Fibroblast of lung (primary cell): ENCODE results near the gene CAPNS1. TPM values are rescaled to one million over a fixed set of nuclear protein-coding genes. Genes with fewer than 3 reads are reported as not detected.

Source experiments
- DNase-seq, 2 donors: peaks; one replicate each; pipeline versions ENCODE4 v3.0.0 to v3.0.0-alpha.2; 2010; ENCODE audit warnings: low read depth in 2 of 2
- H2AFZ ChIP-seq: 2 replicates; pipeline ENCODE4 v1.5.1; 2012; ENCODE audit warnings: low read length, control low read depth, inconsistent platforms
- H3K27ac ChIP-seq: 2 replicates; pipeline ENCODE4 v1.5.1; 2011; ENCODE audit warnings: low read length, control low read depth; ENCODE audit not compliant: insufficient read depth
- H3K27me3 ChIP-seq: 2 replicates; pipeline ENCODE4 v1.5.1; 2011; ENCODE audit warnings: mild to moderate bottlenecking, low read length; ENCODE audit not compliant: control insufficient read depth, insufficient read depth
- H3K36me3 ChIP-seq: 2 replicates; pipeline ENCODE4 v1.5.1; 2011; ENCODE audit warnings: low read length; ENCODE audit not compliant: control insufficient read depth, insufficient read depth
- H3K4me1 ChIP-seq: 2 replicates; pipeline ENCODE4 v1.5.1; 2011; ENCODE audit warnings: low read length; ENCODE audit not compliant: control insufficient read depth, insufficient read depth; ENCODE audit errors: extremely low read depth
- H3K4me2 ChIP-seq: 2 replicates; pipeline ENCODE4 v1.5.1; 2011; ENCODE audit warnings: low read length, control low read depth; ENCODE audit not compliant: insufficient read depth; ENCODE audit errors: extremely low read depth
- H3K4me3 ChIP-seq, 4 experiments: fragments of 200-600 bp in 1 of 4; sonication (generic) in 1 of 4; replicated peaks in 1 of 4; 2 replicates each; pipeline ENCODE4 v1.5.1; 2011 to 2016; ENCODE audit warnings: low read length in 4 of 4, low read depth in 3 of 4, mild to moderate bottlenecking in 3 of 4, control low read depth in 2 of 4, inconsistent platforms in 1 of 4, mixed read lengths in 1 of 4; ENCODE audit not compliant: insufficient read depth in 1 of 4; ENCODE audit errors: control extremely low read depth in 1 of 4
- H3K79me2 ChIP-seq: 2 replicates; pipeline ENCODE4 v1.5.1; 2012; ENCODE audit warnings: mild to moderate bottlenecking, low read length, inconsistent platforms; ENCODE audit not compliant: control insufficient read depth, insufficient read depth
- H3K9ac ChIP-seq: 2 replicates; pipeline ENCODE4 v1.5.1; 2011; ENCODE audit warnings: mild to moderate bottlenecking, low read length, control low read depth; ENCODE audit not compliant: insufficient read depth
- H3K9me3 ChIP-seq: 2 replicates; pipeline ENCODE4 v1.5.1; 2012; ENCODE audit warnings: low read depth, low read length; ENCODE audit not compliant: control insufficient read depth, insufficient read depth
- H4K20me1 ChIP-seq: 2 replicates; pipeline ENCODE4 v1.5.1; 2011; ENCODE audit warnings: low read length; ENCODE audit not compliant: control insufficient read depth, insufficient read depth; ENCODE audit errors: extremely low read depth
- EZH2 ChIP-seq: IDR thresholded peaks from 2 replicates; pipeline ENCODE4 v1.5.1; 2012; ENCODE audit warnings: low read length, control low read depth, mild to moderate bottlenecking; ENCODE audit errors: missing control alignments
- polyA plus RNA-seq, 2 donors: library from polyadenylated mRNA; depleted of rRNA in 1 of 2; stranded (reverse) in 1 of 2; unstranded in 1 of 2; fragments of >200 nt; gene quantifications; 2 replicates each; pipeline ENCODE4 v1.2.1, GENCODE V29; 2011 to 2012; ENCODE audit warnings: missing spikeins in 1 of 2
- total RNA-seq: library from RNA; depleted of rRNA; stranded (reverse); fragments of >200 nt; gene quantifications from 2 replicates; pipeline ENCODE4 v1.2.1, GENCODE V29; 2014
- TF ChIP-seq, protein P1 (sequence below), 2 donors: IDR thresholded peaks in 1 of 2; conservative IDR thresholded peaks in 1 of 2; 1 replicate in 1 of 2; 2 replicates in 1 of 2; pipeline ENCODE4 v1.5.1; 2011 to 2012; ENCODE audit warnings: low read length in 2 of 2, control low read depth in 1 of 2, inconsistent platforms in 1 of 2, low read depth in 1 of 2, mild to moderate bottlenecking in 1 of 2

Gene CAPNS1
- total and polyA plus RNA-seq, 2 donors (not counting 1 experiment from before 2014, with no cell fraction given): 466 to 1,189 TPM

DNA sequence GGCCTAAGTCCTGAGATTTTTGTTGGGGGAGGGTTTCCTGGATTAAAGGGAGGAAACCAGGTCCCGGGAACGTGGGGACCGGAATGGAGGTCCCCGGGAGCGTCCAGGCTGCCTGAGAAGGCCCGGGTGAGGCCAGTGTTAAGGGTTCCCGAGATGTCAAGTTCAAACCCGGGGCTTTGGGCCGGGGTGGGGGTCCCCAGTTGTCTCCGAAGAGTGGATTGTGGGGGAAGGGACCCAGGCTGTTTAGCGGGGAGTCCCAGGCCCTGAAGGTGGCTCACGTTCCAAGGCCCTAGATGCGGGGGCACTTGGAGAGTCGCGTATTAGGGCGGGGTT lies 12.1 kb downstream of the CAPNS1 start:
- no peak overlapping the region for H2AFZ ChIP-seq
- peak overlapping the region; percentile 53 for H3K9ac ChIP-seq
- TF ChIP-seq EZH2: no peak
- H4K20me1 ChIP-seq: no peaks in the 10 kb centered on the region
- H3K27me3 ChIP-seq: no peaks in the 10 kb centered on the region
- peak overlapping the region; percentile 5 to 76 (median 48) for H3K4me3 ChIP-seq
- H3K36me3 ChIP-seq: peaks cover 13% of the 10 kb centered on the region
- H3K9me3 ChIP-seq: no peaks in the 10 kb centered on the region
- no peak for DNase-seq
- peak overlapping the region; percentile 61 for H3K27ac ChIP-seq
- H3K4me1 ChIP-seq: peaks cover 6% of the 10 kb centered on the region
- no peaks in the 10 kb centered on the region for H3K79me2 ChIP-seq
- peak overlapping the region; percentile 15 for H3K4me2 ChIP-seq

DNA sequence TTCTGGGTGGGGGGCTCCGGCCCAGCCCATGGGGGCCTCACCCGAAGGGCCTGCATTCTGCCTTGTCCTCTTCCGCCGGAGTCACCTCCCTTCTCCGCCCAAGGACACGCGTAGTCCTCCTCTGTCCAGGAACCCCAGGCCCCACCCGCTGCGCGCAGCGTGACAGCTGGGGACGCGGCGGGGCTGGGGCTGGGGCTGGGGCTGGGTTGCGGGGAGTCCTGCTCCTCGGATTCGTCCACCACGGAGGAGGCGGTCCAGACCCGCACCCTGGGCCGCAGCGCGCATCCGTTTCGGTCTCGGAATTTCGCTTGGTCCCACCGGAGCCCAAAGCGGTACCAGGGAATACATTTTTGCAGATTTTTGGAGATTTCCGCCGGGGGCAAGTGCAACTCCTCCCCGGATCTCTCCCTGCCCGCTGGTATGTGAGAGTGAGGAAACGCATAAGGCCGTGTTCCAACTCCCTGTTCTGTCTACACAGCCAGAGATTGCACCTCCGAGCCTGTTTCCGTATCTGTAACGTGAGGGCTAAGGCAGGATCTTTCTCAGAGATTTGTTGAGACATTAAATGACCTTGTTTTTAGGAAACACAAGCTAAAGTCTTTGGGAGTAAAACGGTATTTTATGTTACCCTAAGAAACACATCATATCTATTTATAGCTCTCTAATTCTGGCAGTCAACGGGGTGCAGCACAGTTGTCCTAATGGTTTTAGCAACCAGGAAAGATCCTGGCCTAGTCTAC lies 12.7 kb downstream of the CAPNS1 start, which contains the start of gene COX7A1:
TSS of gene COX7A1 (minus strand) at position 96 of the 740 bp plus-strand sequence. CDS start at position 56, 40 bp downstream.
- Histone ChIP-seq H3K9me3 (no peaks in the 10 kb centered on the region), H2AFZ (peak within 1 kb of the TSS; percentile 26), H3K9ac (peak within 1 kb of the TSS; percentile 53), H3K36me3 (peaks cover 13% of the 10 kb centered on the region), H3K27me3 (no peaks in the 10 kb centered on the region), H3K4me1 (peaks cover 6% of the 10 kb centered on the region), H4K20me1 (no peaks in the 10 kb centered on the region), H3K4me2 (peak within 1 kb of the TSS; percentile 75), H3K79me2 (no peaks in the 10 kb centered on the region), H3K27ac (peak within 1 kb of the TSS; percentile 61), H3K4me3 (peak within 1 kb of the TSS; percentile 5 to 76 (median 48))
- peak in 1 of 2 donors; percentile 42 for DNase-seq
- TF ChIP-seq, protein P1, sequence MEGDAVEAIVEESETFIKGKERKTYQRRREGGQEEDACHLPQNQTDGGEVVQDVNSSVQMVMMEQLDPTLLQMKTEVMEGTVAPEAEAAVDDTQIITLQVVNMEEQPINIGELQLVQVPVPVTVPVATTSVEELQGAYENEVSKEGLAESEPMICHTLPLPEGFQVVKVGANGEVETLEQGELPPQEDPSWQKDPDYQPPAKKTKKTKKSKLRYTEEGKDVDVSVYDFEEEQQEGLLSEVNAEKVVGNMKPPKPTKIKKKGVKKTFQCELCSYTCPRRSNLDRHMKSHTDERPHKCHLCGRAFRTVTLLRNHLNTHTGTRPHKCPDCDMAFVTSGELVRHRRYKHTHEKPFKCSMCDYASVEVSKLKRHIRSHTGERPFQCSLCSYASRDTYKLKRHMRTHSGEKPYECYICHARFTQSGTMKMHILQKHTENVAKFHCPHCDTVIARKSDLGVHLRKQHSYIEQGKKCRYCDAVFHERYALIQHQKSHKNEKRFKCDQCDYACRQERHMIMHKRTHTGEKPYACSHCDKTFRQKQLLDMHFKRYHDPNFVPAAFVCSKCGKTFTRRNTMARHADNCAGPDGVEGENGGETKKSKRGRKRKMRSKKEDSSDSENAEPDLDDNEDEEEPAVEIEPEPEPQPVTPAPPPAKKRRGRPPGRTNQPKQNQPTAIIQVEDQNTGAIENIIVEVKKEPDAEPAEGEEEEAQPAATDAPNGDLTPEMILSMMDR (conservative IDR thresholded peaks at IDR 0.05 in 1 of 2, IDR thresholded peaks at IDR 0.05 in 1 of 2; ENCODE audit: low read depth in 1 of 2, low read length in 2 of 2): no peak
- TF ChIP-seq EZH2: no peak

DNA sequence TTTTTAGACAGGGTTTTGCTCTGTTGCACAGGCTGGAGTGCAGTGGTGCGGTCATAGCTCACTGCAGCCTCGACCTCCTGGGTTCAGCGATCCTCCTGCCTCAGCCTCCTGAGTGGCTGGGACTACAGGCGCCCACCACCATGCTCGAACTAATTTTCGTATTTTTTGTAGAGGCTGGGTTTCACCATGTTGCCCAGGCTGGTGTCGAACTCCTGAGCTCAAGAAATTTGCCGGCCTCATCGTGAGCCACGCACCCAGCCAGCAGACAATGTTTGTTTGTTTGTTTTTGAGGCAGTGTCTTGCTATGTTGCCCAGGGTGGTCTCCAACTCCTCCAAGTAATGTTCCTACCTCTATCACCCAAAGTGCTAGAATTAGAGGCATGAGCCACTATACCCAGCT lies 13.3 kb downstream of the CAPNS1 start:
- H4K20me1 ChIP-seq: no peaks in the 10 kb centered on the region
- peaks cover 6% of the 10 kb centered on the region for H3K4me1 ChIP-seq
- no peaks in the 10 kb centered on the region for H3K79me2 ChIP-seq
- H3K36me3 ChIP-seq: peaks cover 9% of the 10 kb centered on the region
- no peaks in the 10 kb centered on the region for H3K27me3 ChIP-seq
- peak overlapping the region in 2 of 4 experiments; percentile 57 to 76 for H3K4me3 ChIP-seq
- no peaks in the 10 kb centered on the region for H3K9me3 ChIP-seq
- no peak overlapping the region for H3K4me2 ChIP-seq
- no peak for DNase-seq
- H2AFZ ChIP-seq: no peak overlapping the region
- TF ChIP-seq, protein P1 (conservative IDR thresholded peaks at IDR 0.05 in 1 of 2, IDR thresholded peaks at IDR 0.05 in 1 of 2; ENCODE audit: low read depth in 1 of 2, low read length in 2 of 2): no peak
- TF ChIP-seq EZH2: no peak
- no peak overlapping the region for H3K9ac ChIP-seq
- H3K27ac ChIP-seq: no peak overlapping the region
